Stomach (tissue), 9 donors: ENCODE measurements around the gene C2CD4C. TPM values are rescaled to one million over a fixed set of nuclear protein-coding genes. Genes with fewer than 3 reads are reported as not detected.

ENCODE experiments used
- DNase-seq, 2 donors: peaks; one replicate each; pipeline versions ENCODE4 v3.0.0 to v3.0.0-alpha.2; 2013 to 2019
- H3K27ac ChIP-seq, 5 donors: fragments of 200-600 bp in 4 of 5; sonication (generic) in 4 of 5; one replicate each; pipeline ENCODE4 v1.5.1; 2013 to 2019; ENCODE audit warnings: mild to moderate bottlenecking in 1 of 5, moderate library complexity in 1 of 5
- H3K27me3 ChIP-seq, 3 donors: fragments of 200-600 bp; sonication (generic); one replicate each; pipeline ENCODE4 v1.5.1; 2017 to 2019; ENCODE audit warnings: mixed run types in 1 of 3
- H3K36me3 ChIP-seq, 4 donors: fragments of 200-600 bp; sonication (generic); 1 replicate in 3 of 4; 2 replicates in 1 of 4; pipeline ENCODE4 v1.5.1; 2016 to 2019
- H3K4me1 ChIP-seq, 4 donors: fragments of 200-600 bp; sonication (generic); one replicate each; pipeline ENCODE4 v1.5.1; 2016 to 2019
- H3K4me3 ChIP-seq, 4 donors: fragments of 200-600 bp; sonication (generic) in 3 of 4; one replicate each; pipeline ENCODE4 v1.5.1; 2016 to 2019; ENCODE audit warnings: mild to moderate bottlenecking in 1 of 4
- H3K9me3 ChIP-seq, 4 donors: fragments of 200-600 bp; sonication (generic); one replicate each; pipeline ENCODE4 v1.5.1; 2016 to 2019
- EP300 ChIP-seq: sonication (generic); formaldehyde crosslinking; IDR thresholded peaks from one replicate; pipeline ENCODE4 v1.6.1; 2017; ENCODE audit warnings: antibody characterized with exemption
- POLR2A ChIP-seq, 4 donors: fragments of 450-650 bp; IDR thresholded peaks; one replicate each; pipeline ENCODE4 v1.6.1; 2016; ENCODE audit warnings: antibody characterized with exemption in 4 of 4, control low read depth in 2 of 4, mild to moderate bottlenecking in 1 of 4, moderate library complexity in 1 of 4
- POLR2AphosphoS5 ChIP-seq, 3 donors: sonication (generic); formaldehyde crosslinking; IDR thresholded peaks; one replicate each; pipeline ENCODE4 v1.6.1; 2016; ENCODE audit warnings: antibody characterized with exemption in 3 of 3
- WGBS, 5 donors: extraction: QIAGEN DNeasy Blood & Tissue Kit in 3 of 5; methylation state at CpG; one replicate each; pipeline versions ENCODE4 v1.1.5 to v1.1.7; 2013 to 2018; 5-methylcytosine and 5-hydroxymethylcytosine counted together
- intact Hi-C: fragments of 100-400 bp; cut with DNase I; formaldehyde crosslinking; loops from one replicate; pipeline ENCODE4 v1.15.1; 2023; ENCODE audit warnings: low total_unique reads
- polyA plus RNA-seq, 3 donors: library from polyadenylated mRNA; stranded (reverse); fragments of 200-250 nt; gene quantifications; one replicate each; pipeline ENCODE4 v1.2.3, GENCODE V29; 2013
- total RNA-seq, 5 donors: library from RNA; depleted of rRNA; stranded (reverse); fragments of >200 nt; gene quantifications; one replicate each; pipeline versions ENCODE4 v1.1.0 to v1.2.3, GENCODE V29; 2014 to 2016
- TF ChIP-seq, protein P1 (sequence below), 7 experiments: fragments of 450-650 bp in 4 of 7; fragments of 200-600 bp in 3 of 7; sonication (generic) in 3 of 7; IDR thresholded peaks; one replicate each; pipeline ENCODE4 v1.5.1; 2016 to 2019; ENCODE audit warnings: antibody characterized with exemption in 7 of 7, control low read depth in 2 of 7, mild to moderate bottlenecking in 1 of 7
- donor health status: healthy with polysubstance abuse.
- donor health status: Bipolar disorder and iron deficiency.
- donor health status: healthy.

Gene C2CD4C
- total and polyA plus RNA-seq, 8 donors, result 0.31 to 9.3 (median 0.61) TPM; not detected in 3

DNA sequence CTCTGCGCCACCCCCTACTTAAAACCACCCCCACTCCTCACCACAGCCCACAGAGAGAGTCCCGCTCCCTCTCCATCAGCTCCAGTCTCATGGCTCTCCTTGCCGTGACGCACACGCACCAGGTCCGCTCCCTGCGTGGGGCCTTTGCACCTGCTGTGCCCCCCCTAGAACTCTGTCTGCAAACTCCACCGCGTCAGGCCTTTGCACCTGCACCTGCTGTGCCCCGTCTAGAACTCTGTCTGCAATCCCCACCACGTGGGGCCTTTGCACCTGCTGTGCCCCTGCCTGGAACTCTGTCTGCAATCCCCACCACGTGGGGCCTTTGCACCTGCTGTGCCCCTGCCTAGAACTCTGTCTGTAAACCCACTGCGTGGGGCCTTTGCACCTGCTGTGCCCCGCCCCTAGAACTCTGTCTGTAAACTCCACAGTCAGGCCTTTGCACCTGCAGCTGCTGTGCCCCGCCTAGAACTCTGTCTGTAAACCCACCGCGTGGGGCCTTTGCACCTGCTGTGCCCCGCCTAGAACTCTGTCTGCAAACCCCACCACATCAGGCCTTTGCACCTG lies 47.7 kb upstream of the C2CD4C start:
- intact Hi-C loops, result no loop called here
- 76 to 88% (median 84%) methylated on average over 18 of the region's 18 CpGs for WGBS, 5 donors
- Histone ChIP-seq H3K4me3 (no peak overlapping the region), H3K4me1 (peaks cover 15 to 26% (median 22%) of the 10 kb centered on the region in 4 donors), H3K27ac (no peak overlapping the region), H3K27me3 (peaks cover 0 to 20% (median 11%) of the 10 kb centered on the region in 3 donors), H3K36me3 (peaks cover 0 to 13% (median 0%) of the 10 kb centered on the region in 4 donors), H3K9me3 (no peaks in the 10 kb centered on the region)
- TF ChIP-seq, protein P1, sequence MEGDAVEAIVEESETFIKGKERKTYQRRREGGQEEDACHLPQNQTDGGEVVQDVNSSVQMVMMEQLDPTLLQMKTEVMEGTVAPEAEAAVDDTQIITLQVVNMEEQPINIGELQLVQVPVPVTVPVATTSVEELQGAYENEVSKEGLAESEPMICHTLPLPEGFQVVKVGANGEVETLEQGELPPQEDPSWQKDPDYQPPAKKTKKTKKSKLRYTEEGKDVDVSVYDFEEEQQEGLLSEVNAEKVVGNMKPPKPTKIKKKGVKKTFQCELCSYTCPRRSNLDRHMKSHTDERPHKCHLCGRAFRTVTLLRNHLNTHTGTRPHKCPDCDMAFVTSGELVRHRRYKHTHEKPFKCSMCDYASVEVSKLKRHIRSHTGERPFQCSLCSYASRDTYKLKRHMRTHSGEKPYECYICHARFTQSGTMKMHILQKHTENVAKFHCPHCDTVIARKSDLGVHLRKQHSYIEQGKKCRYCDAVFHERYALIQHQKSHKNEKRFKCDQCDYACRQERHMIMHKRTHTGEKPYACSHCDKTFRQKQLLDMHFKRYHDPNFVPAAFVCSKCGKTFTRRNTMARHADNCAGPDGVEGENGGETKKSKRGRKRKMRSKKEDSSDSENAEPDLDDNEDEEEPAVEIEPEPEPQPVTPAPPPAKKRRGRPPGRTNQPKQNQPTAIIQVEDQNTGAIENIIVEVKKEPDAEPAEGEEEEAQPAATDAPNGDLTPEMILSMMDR (IDR thresholded peaks at IDR 0.05), result no peak
- TF ChIP-seq POLR2AphosphoS5 (IDR thresholded peaks at IDR 0.05) (no peak), EP300 (no peak), POLR2A (IDR thresholded peaks at IDR 0.05) (no peak)
- DNase-seq, result no peak

DNA sequence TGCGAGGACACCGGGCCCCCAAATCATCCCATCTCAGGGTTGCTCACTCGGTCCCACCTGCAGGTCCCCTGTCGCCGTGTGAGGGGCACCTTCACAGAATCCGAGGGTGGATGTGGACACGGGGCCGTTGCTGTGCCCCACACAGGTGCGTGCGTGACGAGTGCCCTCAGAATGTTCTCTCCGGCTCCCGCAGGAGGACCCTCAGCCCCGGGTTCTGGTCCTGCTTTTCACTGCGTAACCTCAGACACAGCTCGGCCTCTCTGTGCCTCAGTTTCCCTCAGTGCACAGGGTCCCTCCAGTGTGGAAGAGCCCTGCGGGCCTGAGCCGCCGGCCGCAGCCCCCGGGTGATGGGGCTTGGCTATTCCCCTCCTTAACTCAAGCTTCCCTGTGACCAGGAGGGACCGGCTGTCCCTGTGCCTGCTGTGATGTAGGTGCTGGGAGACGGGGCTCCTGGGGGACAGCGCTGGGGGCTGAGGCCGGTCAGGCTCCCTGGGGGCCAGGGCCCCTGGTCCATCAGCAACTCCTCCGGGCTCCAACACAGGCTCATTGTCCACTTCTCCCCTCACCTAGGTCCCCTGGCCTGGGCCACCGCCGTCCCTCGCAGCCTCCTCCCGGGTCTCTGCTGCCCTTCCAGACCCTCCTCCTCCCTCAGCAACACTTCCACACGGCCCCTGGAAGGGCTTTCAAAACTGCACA lies 47.1 kb upstream of the C2CD4C start:
- H3K4me3 ChIP-seq, result no peak overlapping the region
- peaks cover 0 to 13% (median 0%) of the 10 kb centered on the region in 4 donors for H3K36me3 ChIP-seq
- H3K27ac ChIP-seq, result no peak overlapping the region
- 91 to 93% (median 91%) methylated on average over 21 to 31 of the region's 31 CpGs for WGBS, 5 donors
- TF ChIP-seq, protein P1 (IDR thresholded peaks at IDR 0.05), result no peak
- TF ChIP-seq POLR2AphosphoS5 (IDR thresholded peaks at IDR 0.05) (no peak), EP300 (no peak), POLR2A (IDR thresholded peaks at IDR 0.05) (no peak)
- intact Hi-C loops, result no loop called here
- H3K4me1 ChIP-seq, result peaks cover 9 to 19% (median 16%) of the 10 kb centered on the region in 4 donors
- H3K9me3 ChIP-seq, result peaks cover 0 to 4% (median 0%) of the 10 kb centered on the region in 4 donors
- DNase-seq, result no peak
- peaks cover 0 to 14% (median 5%) of the 10 kb centered on the region in 3 donors for H3K27me3 ChIP-seq

DNA sequence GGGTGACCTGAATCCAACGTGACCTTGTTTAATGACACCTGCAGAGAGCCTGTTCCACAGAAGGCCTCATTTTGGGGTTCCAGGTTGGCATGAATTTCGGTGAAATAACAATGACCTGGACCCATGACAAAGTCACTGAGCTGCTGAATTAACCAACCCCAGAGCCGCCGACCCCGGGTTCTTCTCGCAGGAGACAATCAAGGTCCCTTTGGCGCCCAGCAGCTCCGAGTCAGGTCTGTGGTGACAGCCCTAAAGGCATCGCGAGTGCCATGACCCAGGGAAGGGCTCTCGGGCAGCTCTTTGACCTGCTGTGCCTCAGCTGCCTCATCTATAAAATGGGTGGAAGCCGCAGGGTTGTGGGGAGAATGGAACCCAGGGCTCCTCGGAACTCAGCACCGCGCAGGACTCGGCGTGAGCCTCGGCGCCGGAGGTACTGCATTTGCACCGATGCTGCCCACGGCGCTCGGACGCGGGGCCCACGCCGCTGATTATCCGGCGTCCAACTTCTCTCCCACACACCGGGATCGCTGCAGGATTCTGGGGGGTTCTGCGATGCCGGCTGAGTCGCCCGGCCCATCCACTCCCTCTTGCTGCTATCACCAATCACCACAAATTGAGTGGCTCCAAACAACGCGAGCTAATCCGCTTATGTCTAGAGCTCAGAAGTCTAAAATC lies 46.2 kb upstream of the C2CD4C start:
- H3K4me1 ChIP-seq, result peaks cover 7 to 18% (median 13%) of the 10 kb centered on the region in 4 donors
- TF ChIP-seq POLR2A (IDR thresholded peaks at IDR 0.05), result no peak
- no peak for TF ChIP-seq POLR2AphosphoS5 (IDR thresholded peaks at IDR 0.05)
- no peak for TF ChIP-seq EP300
- TF ChIP-seq, protein P1 (IDR thresholded peaks at IDR 0.05), result no peak
- DNase-seq, result no peak
- no peak overlapping the region for H3K4me3 ChIP-seq
- H3K36me3 ChIP-seq, result peaks cover 0 to 13% (median 0%) of the 10 kb centered on the region in 4 donors
- intact Hi-C loops, result no loop called here
- no peak overlapping the region for H3K27ac ChIP-seq
- WGBS, 5 donors, result 95 to 97% (median 95%) methylated on average over 30 to 39 of the region's 39 CpGs
- H3K9me3 ChIP-seq, result peaks cover 0 to 7% (median 0%) of the 10 kb centered on the region in 4 donors
- peaks cover 0 to 9% (median 3%) of the 10 kb centered on the region in 3 donors for H3K27me3 ChIP-seq

DNA sequence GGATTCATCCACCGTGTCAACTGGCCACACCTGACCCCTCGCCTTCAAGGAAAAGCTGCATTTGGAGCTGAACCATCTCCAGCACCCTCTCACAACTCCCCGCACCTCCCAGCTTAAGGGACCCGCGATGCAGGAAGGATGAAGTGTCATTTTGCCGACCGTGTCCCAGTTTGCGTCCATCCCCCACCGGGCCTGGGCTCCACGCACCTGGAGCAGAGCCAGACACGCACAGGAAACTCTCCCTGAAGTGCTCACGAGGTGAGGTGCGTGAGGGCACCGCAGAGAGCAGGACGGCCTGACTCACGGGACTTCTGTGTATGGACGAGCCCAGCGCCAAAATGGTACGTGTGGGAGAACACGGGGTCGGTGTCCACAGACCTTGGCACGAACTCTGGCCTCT lies 44.7 kb upstream of the C2CD4C start:
- H3K27me3 ChIP-seq, result no peaks in the 10 kb centered on the region
- DNase-seq, result no peak
- H3K4me3 ChIP-seq, result no peak overlapping the region
- WGBS, 5 donors, result 91 to 95% (median 94%) methylated on average over 19 to 22 of the region's 22 CpGs
- peaks cover 0 to 13% (median 0%) of the 10 kb centered on the region in 4 donors for H3K36me3 ChIP-seq
- no peak for TF ChIP-seq POLR2A (IDR thresholded peaks at IDR 0.05)
- TF ChIP-seq EP300, result no peak
- TF ChIP-seq, protein P1 (IDR thresholded peaks at IDR 0.05), result no peak
- TF ChIP-seq POLR2AphosphoS5 (IDR thresholded peaks at IDR 0.05), result no peak
- no peak overlapping the region for H3K27ac ChIP-seq
- H3K9me3 ChIP-seq, result peaks cover 0 to 7% (median 0%) of the 10 kb centered on the region in 4 donors
- intact Hi-C loops, result no loop called here
- H3K4me1 ChIP-seq, result peaks cover 0 to 2% (median under 1%) of the 10 kb centered on the region in 4 donors
